Pancreas (tissue), 10 donors: Measurements from ENCODE around the gene PEPD. TPM values are rescaled to one million over a fixed set of nuclear protein-coding genes. Genes with fewer than 3 reads are reported as not detected.
A peak's percentile ranks its signal among the peaks of the same experiment; 100 is the strongest.

ENCODE experiments used
- ATAC-seq, 4 donors: fragments of 200-7000 bp; cut with Tn5 transposase; one replicate each; pipeline versions ENCODE4 v1.8.0 to v1.9.1; 2020; ENCODE audit warnings: mild to moderate bottlenecking in 4 of 4, moderate library complexity in 4 of 4
- DNase-seq, 6 donors: peaks; one replicate each; pipeline ENCODE4 v3.0.0-alpha.2; 2020
- FAIRE-seq: peaks from 2 replicates; lab custom pipeline; 2012; peaks lifted over from hg19 to GRCh38; lab: Jason Lieb, UNC
- H3K27ac ChIP-seq, 4 donors: fragments of 200-600 bp; sonication (generic); 1 replicate in 3 of 4; 2 replicates in 1 of 4; pipeline versions ENCODE4 v1.5.0 to v1.8.0; 2020
- H3K27me3 ChIP-seq, 4 donors: fragments of 200-600 bp; one replicate each; pipeline ENCODE4 v1.8.0; 2021
- H3K36me3 ChIP-seq, 3 donors: fragments of 200-600 bp; sonication (generic) in 1 of 3; one replicate each; pipeline versions ENCODE4 v1.5.0 to v1.8.0; 2020 to 2021
- H3K4me1 ChIP-seq, 3 donors: fragments of 200-600 bp; one replicate each; pipeline ENCODE4 v1.8.0; 2021
- H3K4me3 ChIP-seq, 4 donors: fragments of 200-600 bp; sonication (generic) in 2 of 4; one replicate each; pipeline versions ENCODE4 v1.5.0 to v1.8.0; 2020 to 2021
- H3K9me3 ChIP-seq, 4 donors: fragments of 200-600 bp; one replicate each; pipeline ENCODE4 v1.8.0; 2021
- CTCF ChIP-seq, 4 donors: fragments of 200-600 bp; sonication (generic) in 3 of 4; IDR thresholded peaks; one replicate each; pipeline versions ENCODE4 v1.5.0 to v1.8.0; 2021; ENCODE audit warnings: antibody characterized with exemption in 4 of 4
- WGBS, 2 donors: extraction: QIAGEN DNeasy Blood & Tissue Kit; methylation state at CpG; one replicate each; pipeline ENCODE4 v1.1.7; 2013; 5-methylcytosine and 5-hydroxymethylcytosine counted together
- intact Hi-C, 3 donors: fragments of 100-400 bp; cut with DNase I; formaldehyde crosslinking; loops; one replicate each; pipeline versions ENCODE4 v1.11.1 to v1.14.2; 2022
- polyA plus RNA-seq, 2 donors: library from polyadenylated mRNA; stranded (reverse); fragments of 200-250 nt; gene quantifications; one replicate each; pipeline ENCODE4 v1.2.3, GENCODE V29; 2013
- total RNA-seq, 6 donors: library from RNA; stranded (reverse); fragmentation: NEBNext Ultra II Directional in 4 of 6; extraction: Animal tissue kit (Norgen Biotek cat#: 25700) in 4 of 6; gene quantifications; one replicate each; pipeline versions ENCODE4 v1.2.1 to v1.2.4, GENCODE V29; 2021 to 2023
- donor health status: healthy with polysubstance abuse.
- donor health status: DM: no; HTN: no; CAD: no; lungs with moderate emphysema.
- donor health status: DM: no; HTN: no; CAD: no.
- donor health status: control.
- donor health status: control.
- donor health status: Bipolar disorder and iron deficiency.
- donor health status: DM: yes; HTN: yes; CAD: no.
- donor health status: DM: no; HTN: no; CAD: no.
- donor health status: DM: no; HTN: no; CAD: no.
- donor health status: DM: yes; HTN: yes; CAD: no.

The PEPD gene
- total and polyA plus RNA-seq, 8 donors, result 13.7 to 36.1 (median 22.5) TPM

- no peak overlapping the region for H3K27ac ChIP-seq
- ATAC-seq (no peak), FAIRE-seq (no peak), DNase-seq (peak in 1 of 6 donors; percentile 25)
- no peaks in the 10 kb centered on the region for H3K9me3 ChIP-seq
- H3K4me1 ChIP-seq, result no peaks in the 10 kb centered on the region
- H3K27me3 ChIP-seq, result no peaks in the 10 kb centered on the region
- intact Hi-C loops, result no loop called here
- no peak for TF ChIP-seq CTCF (IDR thresholded peaks at IDR 0.05)
- no peaks in the 10 kb centered on the region for H3K36me3 ChIP-seq
- no peak overlapping the region for H3K4me3 ChIP-seq
- 68 to 79% methylated on average over 7 of the region's 7 CpGs for WGBS, 2 donors
These were observed 33.2 kb upstream of the PEPD start for GRCh38 chr19:33554821-33555220.

- Histone ChIP-seq H3K4me1 (no peaks in the 10 kb centered on the region), H3K27me3 (no peaks in the 10 kb centered on the region), H3K36me3 (no peaks in the 10 kb centered on the region), H3K27ac (no peak overlapping the region), H3K4me3 (no peak overlapping the region), H3K9me3 (no peaks in the 10 kb centered on the region)
- WGBS, 2 donors, result 66 to 84% methylated on average over 9 of the region's 9 CpGs
- intact Hi-C loops, result no loop called here
- DNase-seq, result no peak
- ATAC-seq, result no peak
- no peak for FAIRE-seq
- no peak for TF ChIP-seq CTCF (IDR thresholded peaks at IDR 0.05)
These were observed 32.8 kb upstream of the PEPD start for GRCh38 chr19:33554391-33554790.

- no peak for ATAC-seq
- no peaks in the 10 kb centered on the region for H3K27me3 ChIP-seq
- no peaks in the 10 kb centered on the region for H3K4me1 ChIP-seq
- no peak for TF ChIP-seq CTCF (IDR thresholded peaks at IDR 0.05)
- no peak for FAIRE-seq
- intact Hi-C loops, result no loop called here
- no peaks in the 10 kb centered on the region for H3K36me3 ChIP-seq
- no peak overlapping the region for H3K4me3 ChIP-seq
- no peak overlapping the region for H3K27ac ChIP-seq
- DNase-seq, result peak in 1 of 6 donors; percentile 28
- H3K9me3 ChIP-seq, result no peaks in the 10 kb centered on the region
- 69 to 74% methylated on average over 17 of the region's 17 CpGs for WGBS, 2 donors
These were observed 32.1 kb upstream of the PEPD start for GRCh38 chr19:33553530-33554310.

GRCh38 chr19:33552928-33553279 is 31.3 kb upstream of the PEPD start:
- Histone ChIP-seq H3K4me3 (no peak overlapping the region), H3K27me3 (no peaks in the 10 kb centered on the region), H3K36me3 (no peaks in the 10 kb centered on the region), H3K9me3 (no peaks in the 10 kb centered on the region), H3K4me1 (no peaks in the 10 kb centered on the region), H3K27ac (no peak overlapping the region)
- DNase-seq (peak in 1 of 6 donors; percentile 14), FAIRE-seq (no peak), ATAC-seq (no peak)
- no peak for TF ChIP-seq CTCF (IDR thresholded peaks at IDR 0.05)
- 89 to 91% methylated on average over 4 of the region's 4 CpGs for WGBS, 2 donors
- intact Hi-C loops, result no loop called here

GRCh38 chr19:33552191-33552927 is 30.8 kb upstream of the PEPD start:
- no peaks in the 10 kb centered on the region for H3K27me3 ChIP-seq
- H3K27ac ChIP-seq, result no peak overlapping the region
- H3K36me3 ChIP-seq, result no peaks in the 10 kb centered on the region
- DNase-seq, result peak in 1 of 6 donors; percentile 28
- no peak for ATAC-seq
- no peaks in the 10 kb centered on the region for H3K4me1 ChIP-seq
- H3K9me3 ChIP-seq, result no peaks in the 10 kb centered on the region
- no peak for FAIRE-seq
- H3K4me3 ChIP-seq, result no peak overlapping the region
- intact Hi-C loops, result no loop called here
- WGBS, 2 donors, result 73 to 75% methylated on average over 18 of the region's 18 CpGs
- no peak for TF ChIP-seq CTCF (IDR thresholded peaks at IDR 0.05)
